ENCODE data around the gene LPP.

LPP gene

DNA sequence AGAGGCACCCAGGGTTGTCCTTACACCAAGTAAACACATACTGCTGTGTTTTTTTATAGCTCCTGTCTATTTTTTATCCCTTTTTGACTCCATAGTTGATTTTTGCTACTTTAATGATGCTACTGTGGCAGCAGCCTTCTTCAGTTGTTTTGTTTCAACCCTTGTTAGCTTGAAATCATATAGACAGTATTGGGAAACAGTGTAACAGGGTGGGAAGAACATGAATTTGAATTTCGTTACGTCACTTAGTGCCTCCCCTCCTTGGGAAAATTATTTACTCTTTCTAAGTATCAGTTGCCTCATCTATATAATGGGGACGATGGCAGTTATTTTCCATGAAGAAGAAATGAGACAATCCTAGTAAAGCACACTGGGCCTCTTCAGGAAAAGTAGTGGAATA, 608.0 kb downstream of the LPP start:
- H3K27ac ChIP-seq (ENCODE audit: insufficient read depth, low read length, poor library complexity, severe bottlenecking), result no peak overlapping the region
- no peak overlapping the region for H3K4me3 ChIP-seq (ENCODE audit: insufficient read depth, low read depth, low read length, poor library complexity, severe bottlenecking)
- H3K27me3 ChIP-seq (replicated peaks; ENCODE audit: control insufficient read depth, insufficient read depth, low read length, poor library complexity, severe bottlenecking), result no peaks in the 10 kb centered on the region

DNA sequence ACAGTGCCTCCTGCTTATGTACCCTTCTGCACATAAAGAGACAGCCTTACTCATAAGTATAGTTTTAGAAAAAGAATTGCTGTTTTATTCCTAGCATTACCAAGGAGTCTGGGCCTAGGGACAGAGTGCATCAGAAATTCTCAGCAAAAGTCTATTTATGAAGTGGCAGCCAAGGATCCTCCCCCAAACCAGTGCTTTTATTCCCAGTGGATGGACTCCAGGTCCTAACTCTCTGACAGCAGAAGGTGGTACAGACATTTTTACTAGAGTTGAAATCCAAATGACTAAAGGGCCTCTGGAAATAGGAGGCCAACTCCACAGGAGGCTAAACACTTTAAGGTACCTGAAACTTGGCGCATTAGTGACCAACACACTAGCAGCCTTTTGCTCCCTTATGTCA, 610.7 kb downstream of the LPP start:
- H3K4me1 ChIP-seq (ENCODE audit: control insufficient read depth, insufficient read depth, low read length, poor library complexity, severe bottlenecking), result no peaks in the 10 kb centered on the region
- H3K4me3 ChIP-seq (ENCODE audit: insufficient read depth, low read depth, low read length, poor library complexity, severe bottlenecking), result no peak overlapping the region
- H3K27me3 ChIP-seq (replicated peaks; ENCODE audit: control insufficient read depth, insufficient read depth, low read length, poor library complexity, severe bottlenecking), result no peaks in the 10 kb centered on the region
- H3K36me3 ChIP-seq (ENCODE audit: control insufficient read depth, insufficient read depth, low read length), result peaks cover 5% of the 10 kb centered on the region
- no peak overlapping the region for H3K27ac ChIP-seq (ENCODE audit: insufficient read depth, low read length, poor library complexity, severe bottlenecking)
- H3K9me3 ChIP-seq (ENCODE audit: control insufficient read depth, low read length), result no peaks in the 10 kb centered on the region
- DNase-seq, result no peak

More for the DNA sequence above, 608.0 kb downstream of the LPP start:
- no peaks in the 10 kb centered on the region for H3K9me3 ChIP-seq (ENCODE audit: control insufficient read depth, low read length)
- peaks cover 5% of the 10 kb centered on the region for H3K36me3 ChIP-seq (ENCODE audit: control insufficient read depth, insufficient read depth, low read length)
- no peaks in the 10 kb centered on the region for H3K4me1 ChIP-seq (ENCODE audit: control insufficient read depth, insufficient read depth, low read length, poor library complexity, severe bottlenecking)
- DNase-seq, result no peak

DNA sequence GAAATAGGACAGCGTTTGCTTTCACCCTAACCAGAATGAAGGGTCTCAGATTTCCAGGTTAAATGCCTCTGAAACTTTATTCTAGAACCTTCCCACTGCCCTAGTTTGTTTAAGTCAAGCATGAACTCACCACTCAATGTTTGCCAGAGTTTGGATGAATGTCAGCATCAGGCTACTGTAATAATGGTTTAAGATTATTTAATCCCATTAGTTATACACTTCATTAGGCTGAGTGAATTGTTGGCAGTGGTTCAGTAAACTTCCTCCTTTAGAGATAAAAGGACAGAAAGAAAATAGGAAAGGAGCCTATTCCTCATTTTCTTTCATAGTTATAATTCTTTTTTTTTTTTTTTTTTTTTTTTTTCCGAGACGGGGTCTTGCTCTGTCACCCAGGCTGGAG, 615.9 kb downstream of the LPP start:
- Histone ChIP-seq H3K27ac (ENCODE audit: insufficient read depth, low read length, poor library complexity, severe bottlenecking) (no peak overlapping the region), H3K4me3 (ENCODE audit: insufficient read depth, low read depth, low read length, poor library complexity, severe bottlenecking) (no peak overlapping the region), H3K36me3 (ENCODE audit: control insufficient read depth, insufficient read depth, low read length) (no peaks in the 10 kb centered on the region), H3K27me3 (replicated peaks; ENCODE audit: control insufficient read depth, insufficient read depth, low read length, poor library complexity, severe bottlenecking) (no peaks in the 10 kb centered on the region), H3K4me1 (ENCODE audit: control insufficient read depth, insufficient read depth, low read length, poor library complexity, severe bottlenecking) (no peaks in the 10 kb centered on the region), H3K9me3 (ENCODE audit: control insufficient read depth, low read length) (no peaks in the 10 kb centered on the region)
- no peak for DNase-seq

DNA sequence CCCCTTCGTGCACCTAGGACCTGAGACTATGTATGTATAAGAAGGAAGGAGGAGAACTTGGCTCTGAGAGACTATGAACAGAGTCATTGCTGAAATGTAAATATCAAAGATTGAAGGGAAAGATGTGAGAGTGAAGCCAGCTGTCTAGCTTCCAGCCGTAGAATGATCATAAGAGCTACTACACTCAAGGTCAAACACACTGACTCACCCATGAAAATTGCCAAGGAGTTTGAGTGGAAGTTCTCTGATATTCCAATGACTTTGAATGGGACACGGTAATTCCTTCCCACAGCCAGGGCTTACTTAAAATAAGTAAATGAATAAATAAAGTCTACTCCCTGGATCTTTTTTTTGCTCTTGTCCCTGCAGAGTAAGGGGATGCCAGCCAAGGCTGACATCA, 618.9 kb downstream of the LPP start:
- Histone ChIP-seq H3K36me3 (ENCODE audit: control insufficient read depth, insufficient read depth, low read length) (no peaks in the 10 kb centered on the region), H3K4me3 (ENCODE audit: insufficient read depth, low read depth, low read length, poor library complexity, severe bottlenecking) (no peak overlapping the region), H3K27me3 (replicated peaks; ENCODE audit: control insufficient read depth, insufficient read depth, low read length, poor library complexity, severe bottlenecking) (no peaks in the 10 kb centered on the region), H3K27ac (ENCODE audit: insufficient read depth, low read length, poor library complexity, severe bottlenecking) (no peak overlapping the region), H3K9me3 (ENCODE audit: control insufficient read depth, low read length) (no peaks in the 10 kb centered on the region), H3K4me1 (ENCODE audit: control insufficient read depth, insufficient read depth, low read length, poor library complexity, severe bottlenecking) (no peaks in the 10 kb centered on the region)
- no peak for DNase-seq

DNA sequence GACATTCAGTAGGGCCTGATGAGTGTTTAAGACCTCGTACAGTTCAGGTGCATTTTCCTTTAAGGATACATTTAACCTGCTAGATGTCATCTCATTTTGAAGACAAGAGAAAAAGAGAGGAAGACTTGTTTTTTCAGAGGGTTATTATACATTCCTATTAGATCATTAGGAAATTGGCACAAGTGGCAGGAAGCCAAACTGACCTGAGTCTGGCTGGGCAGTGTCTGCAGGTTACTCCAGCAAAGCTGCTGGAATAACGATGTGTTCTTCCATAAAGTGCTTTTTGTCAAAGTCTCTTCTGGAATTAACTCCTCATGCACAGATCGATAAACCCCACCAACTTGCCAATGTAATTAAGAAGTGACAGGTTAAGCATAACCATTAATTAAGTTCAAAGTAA, 621.5 kb downstream of the LPP start:
- Histone ChIP-seq H3K36me3 (ENCODE audit: control insufficient read depth, insufficient read depth, low read length) (no peaks in the 10 kb centered on the region), H3K27me3 (replicated peaks; ENCODE audit: control insufficient read depth, insufficient read depth, low read length, poor library complexity, severe bottlenecking) (no peaks in the 10 kb centered on the region), H3K4me1 (ENCODE audit: control insufficient read depth, insufficient read depth, low read length, poor library complexity, severe bottlenecking) (no peaks in the 10 kb centered on the region), H3K27ac (ENCODE audit: insufficient read depth, low read length, poor library complexity, severe bottlenecking) (no peak overlapping the region), H3K4me3 (ENCODE audit: insufficient read depth, low read depth, low read length, poor library complexity, severe bottlenecking) (no peak overlapping the region), H3K9me3 (ENCODE audit: control insufficient read depth, low read length) (no peaks in the 10 kb centered on the region)
- no peak for DNase-seq

DNA sequence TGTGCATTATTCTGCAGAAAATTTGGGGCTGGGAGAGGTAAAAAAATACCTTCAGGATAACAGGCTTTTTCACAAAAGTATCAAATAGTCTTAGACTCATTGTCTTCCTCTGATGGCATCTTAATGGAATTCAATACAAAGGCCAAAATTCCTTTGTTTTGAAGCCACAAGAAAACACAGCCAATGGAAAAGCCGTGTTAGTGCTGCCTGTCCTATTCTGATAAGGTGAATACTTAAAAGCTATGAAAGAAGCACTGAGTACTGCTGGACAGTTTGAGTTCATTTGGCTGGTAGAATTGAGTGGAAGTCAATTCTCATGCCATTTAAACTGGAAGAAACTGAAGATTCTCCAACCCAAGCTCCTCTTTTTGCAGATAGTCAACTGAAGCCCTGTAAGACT, 622.5 kb downstream of the LPP start:
- no peak overlapping the region for H3K27ac ChIP-seq (ENCODE audit: insufficient read depth, low read length, poor library complexity, severe bottlenecking)
- H3K9me3 ChIP-seq (ENCODE audit: control insufficient read depth, low read length), result no peaks in the 10 kb centered on the region
- DNase-seq, result no peak
- H3K27me3 ChIP-seq (replicated peaks; ENCODE audit: control insufficient read depth, insufficient read depth, low read length, poor library complexity, severe bottlenecking), result no peaks in the 10 kb centered on the region
- no peaks in the 10 kb centered on the region for H3K4me1 ChIP-seq (ENCODE audit: control insufficient read depth, insufficient read depth, low read length, poor library complexity, severe bottlenecking)
- no peak overlapping the region for H3K4me3 ChIP-seq (ENCODE audit: insufficient read depth, low read depth, low read length, poor library complexity, severe bottlenecking)
- H3K36me3 ChIP-seq (ENCODE audit: control insufficient read depth, insufficient read depth, low read length), result no peaks in the 10 kb centered on the region

DNA sequence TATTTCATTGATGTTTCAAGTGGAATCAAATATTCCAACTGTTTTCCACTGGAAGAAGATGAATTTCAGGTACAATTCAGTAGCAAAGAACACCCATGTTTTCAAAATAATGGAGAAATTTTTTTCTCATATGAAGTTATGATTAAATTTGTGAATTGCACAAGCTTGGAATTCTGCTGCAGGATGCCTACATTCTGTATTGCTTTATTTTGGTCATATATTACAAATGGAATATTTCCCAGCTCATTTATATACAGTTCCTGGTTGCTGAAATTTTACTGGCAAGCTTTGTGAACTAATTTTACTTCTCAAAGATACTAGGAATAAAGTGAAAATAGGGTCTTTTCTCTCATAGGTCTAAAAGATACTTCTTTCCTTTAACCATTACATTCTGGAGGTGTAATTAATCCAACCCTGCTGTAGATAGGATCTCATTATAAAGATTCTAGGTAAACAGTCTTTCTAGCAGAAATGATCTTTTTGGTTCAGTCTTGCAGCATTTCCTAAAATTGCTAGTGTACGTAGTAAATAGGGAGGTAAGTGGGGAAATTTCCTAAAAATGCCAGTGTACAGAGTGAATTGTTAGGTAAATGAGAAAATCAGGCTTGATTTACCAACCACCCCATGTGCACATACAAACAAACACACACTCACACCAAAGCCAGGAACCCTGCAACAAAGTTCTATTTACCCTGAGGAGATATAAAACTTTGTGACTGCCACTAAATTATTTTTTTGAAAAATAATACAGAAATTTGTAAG, 624.3 kb downstream of the LPP start:
- no peaks in the 10 kb centered on the region for H3K9me3 ChIP-seq (ENCODE audit: control insufficient read depth, low read length)
- no peaks in the 10 kb centered on the region for H3K4me1 ChIP-seq (ENCODE audit: control insufficient read depth, insufficient read depth, low read length, poor library complexity, severe bottlenecking)
- no peak overlapping the region for H3K27ac ChIP-seq (ENCODE audit: insufficient read depth, low read length, poor library complexity, severe bottlenecking)
- H3K4me3 ChIP-seq (ENCODE audit: insufficient read depth, low read depth, low read length, poor library complexity, severe bottlenecking), result no peak overlapping the region
- no peak for DNase-seq
- no peaks in the 10 kb centered on the region for H3K27me3 ChIP-seq (replicated peaks; ENCODE audit: control insufficient read depth, insufficient read depth, low read length, poor library complexity, severe bottlenecking)
- H3K36me3 ChIP-seq (ENCODE audit: control insufficient read depth, insufficient read depth, low read length), result no peaks in the 10 kb centered on the region

DNA sequence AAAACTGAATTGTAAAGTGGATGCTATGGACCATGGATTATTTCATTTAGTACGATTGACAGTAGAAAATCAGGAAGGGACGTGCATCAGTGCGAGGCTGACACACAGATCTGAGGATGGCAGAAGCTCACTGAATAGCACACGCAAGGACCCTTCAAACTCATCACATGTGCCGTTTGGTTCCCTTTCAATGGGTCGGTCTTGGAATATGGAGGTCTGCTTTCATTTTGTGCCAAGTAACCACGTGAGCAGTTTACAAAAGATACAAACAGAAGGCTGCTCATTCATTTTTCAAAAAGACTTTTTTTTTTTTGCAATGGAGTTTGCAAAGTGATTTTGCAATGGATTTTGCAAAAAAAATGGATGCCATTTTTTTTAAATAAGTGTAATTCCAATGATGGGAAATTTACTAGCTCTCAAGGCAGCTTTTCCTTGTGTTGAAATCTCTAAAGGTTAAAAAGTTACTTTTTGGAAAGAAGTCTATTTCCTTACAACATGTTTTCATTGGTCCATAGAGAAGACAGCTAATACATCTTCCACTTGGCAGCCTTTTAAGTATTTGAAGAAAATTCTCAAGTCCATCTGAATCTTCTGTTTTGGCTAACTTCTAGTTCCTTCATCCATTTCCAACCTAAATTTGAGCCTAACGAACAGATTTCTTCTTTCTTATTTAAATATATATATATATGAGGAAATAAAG, 625.5 kb downstream of the LPP start:
- Histone ChIP-seq H3K36me3 (ENCODE audit: control insufficient read depth, insufficient read depth, low read length) (no peaks in the 10 kb centered on the region), H3K4me3 (ENCODE audit: insufficient read depth, low read depth, low read length, poor library complexity, severe bottlenecking) (no peak overlapping the region), H3K9me3 (ENCODE audit: control insufficient read depth, low read length) (no peaks in the 10 kb centered on the region), H3K27me3 (replicated peaks; ENCODE audit: control insufficient read depth, insufficient read depth, low read length, poor library complexity, severe bottlenecking) (no peaks in the 10 kb centered on the region), H3K4me1 (ENCODE audit: control insufficient read depth, insufficient read depth, low read length, poor library complexity, severe bottlenecking) (no peaks in the 10 kb centered on the region), H3K27ac (ENCODE audit: insufficient read depth, low read length, poor library complexity, severe bottlenecking) (no peak overlapping the region)
- no peak for DNase-seq

DNA sequence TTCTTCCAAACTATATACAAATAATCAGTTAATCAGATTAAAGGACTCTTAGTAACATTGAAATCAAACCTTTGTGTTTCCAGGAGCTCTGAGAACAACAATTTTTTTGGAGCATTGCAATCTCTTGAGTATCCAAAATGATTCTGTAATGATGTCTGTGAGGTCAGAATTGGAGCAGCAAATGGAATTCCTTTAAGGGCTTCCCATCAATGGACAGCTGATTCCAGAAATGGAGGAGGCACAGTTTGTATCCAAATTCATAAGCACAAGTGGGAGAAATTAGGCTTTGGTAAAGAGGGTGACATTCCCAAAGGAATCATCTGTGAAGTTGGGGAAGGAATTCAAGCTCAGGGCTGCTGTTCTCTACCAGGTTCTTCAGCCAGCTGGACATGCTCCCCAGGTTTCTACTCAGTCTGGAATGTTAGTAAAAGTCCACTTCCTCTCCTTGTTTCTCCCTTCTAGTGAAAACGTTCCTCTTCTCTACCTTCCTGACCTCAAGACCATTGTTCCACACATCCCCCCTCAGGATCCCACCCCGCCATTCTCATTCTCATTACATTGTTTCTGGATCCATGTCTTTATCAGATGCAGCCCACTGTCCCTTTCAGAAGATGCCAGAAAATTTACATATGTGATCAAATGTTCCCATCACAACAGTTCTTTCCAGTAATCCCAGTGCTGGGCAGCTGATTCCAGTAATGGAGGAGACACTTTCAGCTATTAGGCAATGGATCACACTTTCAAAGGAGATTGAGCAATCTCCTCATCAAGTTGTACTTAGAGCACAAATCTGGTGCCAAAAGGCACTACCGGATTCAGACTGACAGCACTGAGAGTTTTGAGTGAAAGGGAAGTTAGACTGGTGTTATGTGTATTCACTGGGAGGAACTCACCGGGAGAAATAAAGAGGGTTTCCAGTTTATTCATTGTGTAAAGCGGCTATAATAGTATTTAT, 626.5 kb downstream of the LPP start:
- H3K27ac ChIP-seq (ENCODE audit: insufficient read depth, low read length, poor library complexity, severe bottlenecking), result no peak overlapping the region
- H3K4me1 ChIP-seq (ENCODE audit: control insufficient read depth, insufficient read depth, low read length, poor library complexity, severe bottlenecking), result no peaks in the 10 kb centered on the region
- H3K27me3 ChIP-seq (replicated peaks; ENCODE audit: control insufficient read depth, insufficient read depth, low read length, poor library complexity, severe bottlenecking), result no peaks in the 10 kb centered on the region
- H3K4me3 ChIP-seq (ENCODE audit: insufficient read depth, low read depth, low read length, poor library complexity, severe bottlenecking), result no peak overlapping the region
- no peak for DNase-seq
- no peaks in the 10 kb centered on the region for H3K36me3 ChIP-seq (ENCODE audit: control insufficient read depth, insufficient read depth, low read length)
- H3K9me3 ChIP-seq (ENCODE audit: control insufficient read depth, low read length), result no peaks in the 10 kb centered on the region
